Liver (tissue), 9 donors: ENCODE measurements around the gene CARD19. TPM values are rescaled to one million over a fixed set of nuclear protein-coding genes. Genes with fewer than 3 reads are reported as not detected.

Experiments used
- DNase-seq: peaks from one replicate; pipeline ENCODE4 v3.0.0-alpha.2; 2017; ENCODE audit warnings: low spot score
- H3K27ac ChIP-seq, 2 donors: one replicate each; pipeline ENCODE4 v1.7.0; 2013; ENCODE audit warnings: inconsistent platforms in 2 of 2, low read length in 2 of 2, control low read depth in 1 of 2, low read depth in 1 of 2, mild to moderate bottlenecking in 1 of 2
- H3K27me3 ChIP-seq, 4 donors: one replicate each; pipeline versions ENCODE4 v1.6.1 to v1.7.0; 2013; ENCODE audit warnings: low read length in 3 of 4, inconsistent platforms in 1 of 4, mild to moderate bottlenecking in 1 of 4, moderate library complexity in 1 of 4; ENCODE audit not compliant: control insufficient read depth in 4 of 4, insufficient read depth in 4 of 4
- H3K36me3 ChIP-seq, 4 donors: one replicate each; pipeline versions ENCODE4 v1.6.1 to v1.7.0; 2013; ENCODE audit warnings: low read length in 3 of 4, mild to moderate bottlenecking in 3 of 4, low read depth in 1 of 4, moderate library complexity in 1 of 4; ENCODE audit not compliant: control insufficient read depth in 4 of 4, insufficient read depth in 3 of 4
- H3K4me1 ChIP-seq, 4 donors: one replicate each; pipeline versions ENCODE4 v1.6.1 to v1.7.0; 2013; ENCODE audit warnings: low read length in 3 of 4, mild to moderate bottlenecking in 3 of 4, moderate library complexity in 1 of 4; ENCODE audit not compliant: control insufficient read depth in 4 of 4, insufficient read depth in 4 of 4
- H3K4me3 ChIP-seq, 3 donors: one replicate each; pipeline versions ENCODE4 v1.6.1 to v1.7.0; 2013; ENCODE audit warnings: low read length in 3 of 3, control low read depth in 1 of 3, low read depth in 1 of 3, mild to moderate bottlenecking in 1 of 3
- H3K9ac ChIP-seq, 2 donors: one replicate each; pipeline ENCODE4 v1.7.0; 2013; ENCODE audit warnings: low read length in 2 of 2, mild to moderate bottlenecking in 2 of 2, moderate library complexity in 2 of 2, control low read depth in 1 of 2, low read depth in 1 of 2
- H3K9me3 ChIP-seq, 4 donors: one replicate each; pipeline versions ENCODE4 v1.6.1 to v1.7.0; 2013; ENCODE audit warnings: low read length in 3 of 4; ENCODE audit not compliant: control insufficient read depth in 4 of 4
- EGR1 ChIP-seq, 2 donors: IDR thresholded peaks; 2 replicates each; pipeline ENCODE4 v1.6.1; 2016 to 2018; ENCODE audit warnings: antibody characterized with exemption in 2 of 2, low read depth in 2 of 2
- FOXA1 ChIP-seq: IDR thresholded peaks from 2 replicates; pipeline ENCODE4 v1.6.1; 2016; ENCODE audit warnings: antibody characterized with exemption
- FOXA2 ChIP-seq: IDR thresholded peaks from 2 replicates; pipeline ENCODE4 v1.6.1; 2016; ENCODE audit warnings: antibody characterized with exemption
- GABPA ChIP-seq, 2 donors: IDR thresholded peaks in 1 of 2; conservative IDR thresholded peaks in 1 of 2; 2 replicates each; pipeline ENCODE4 v1.6.1; 2016; ENCODE audit warnings: antibody characterized with exemption in 2 of 2, mild to moderate bottlenecking in 1 of 2, moderate library complexity in 1 of 2
- HNF4A ChIP-seq, 2 donors: conservative IDR thresholded peaks; 2 replicates each; pipeline ENCODE4 v1.6.1; 2016; ENCODE audit warnings: antibody characterized with exemption in 2 of 2, mild to moderate bottlenecking in 2 of 2
- HNF4G ChIP-seq: IDR thresholded peaks from 2 replicates; pipeline ENCODE4 v1.6.1; 2016; ENCODE audit warnings: antibody characterized with exemption
- JUND ChIP-seq, 2 donors: IDR thresholded peaks; 2 replicates each; pipeline ENCODE4 v1.6.1; 2016; ENCODE audit warnings: antibody characterized with exemption in 2 of 2
- MAX ChIP-seq: IDR thresholded peaks from 2 replicates; pipeline ENCODE4 v1.6.1; 2016; ENCODE audit warnings: antibody characterized with exemption
- NR2F2 ChIP-seq: IDR thresholded peaks from 2 replicates; pipeline ENCODE4 v1.6.1; 2016; ENCODE audit warnings: antibody characterized with exemption
- RAD21 ChIP-seq, 2 donors: IDR thresholded peaks; 2 replicates each; pipeline ENCODE4 v1.6.1; 2016; ENCODE audit warnings: antibody characterized with exemption in 2 of 2, mild to moderate bottlenecking in 2 of 2
- REST ChIP-seq: IDR thresholded peaks from 2 replicates; pipeline ENCODE4 v1.6.1; 2016; ENCODE audit warnings: antibody characterized with exemption, mild to moderate bottlenecking
- RXRA ChIP-seq, 2 donors: IDR thresholded peaks; 2 replicates each; pipeline ENCODE4 v1.6.1; 2017 to 2018; ENCODE audit warnings: antibody characterized with exemption in 2 of 2, mild to moderate bottlenecking in 1 of 2
- SP1 ChIP-seq: IDR thresholded peaks from 2 replicates; pipeline ENCODE4 v1.6.1; 2018; ENCODE audit warnings: antibody characterized with exemption, mild to moderate bottlenecking
- TAF1 ChIP-seq: conservative IDR thresholded peaks from 2 replicates; pipeline ENCODE4 v1.6.1; 2016; ENCODE audit warnings: antibody characterized with exemption, mild to moderate bottlenecking
- YY1 ChIP-seq: IDR thresholded peaks from 2 replicates; pipeline ENCODE4 v1.6.1; 2016; ENCODE audit warnings: antibody characterized with exemption, mild to moderate bottlenecking
- WGBS: extraction: QIAGEN DNeasy Blood & Tissue Kit; methylation state at CpG from one replicate; pipeline ENCODE4 v1.1.7; 2013; 5-methylcytosine and 5-hydroxymethylcytosine counted together
- polyA plus RNA-seq, 2 donors: library from polyadenylated mRNA; stranded (reverse) in 1 of 2; unstranded in 1 of 2; fragments of 200-250 nt in 1 of 2; fragments of >200 nt in 1 of 2; fragmentation: Nextera tagmentation in 1 of 2; extraction: Ambion mirVana in 1 of 2; gene quantifications; one replicate each; pipeline versions ENCODE4 v1.2.1 to v1.2.3, GENCODE V29; 2013 to 2015
- total RNA-seq, 2 donors: library from RNA; depleted of rRNA; stranded (reverse); fragments of >200 nt; gene quantifications; one replicate each; pipeline ENCODE4 v1.2.3, GENCODE V29; 2014
- TF ChIP-seq, protein P1 (sequence below): IDR thresholded peaks from 2 replicates; pipeline ENCODE4 v1.6.1; 2016; ENCODE audit warnings: antibody characterized with exemption
- TF ChIP-seq, protein P2 (sequence below): IDR thresholded peaks from 2 replicates; pipeline ENCODE4 v1.6.1; 2016; ENCODE audit warnings: antibody characterized with exemption
- TF ChIP-seq, protein P3 (sequence below): fragments of 150-350 bp; IDR thresholded peaks from 2 replicates; pipeline ENCODE4 v1.5.1; 2017; ENCODE audit warnings: improper control_type of control experiment, low read depth, low read length; ENCODE audit not compliant: missing input control
- donor health status: healthy.
- donor health status: healthy.
- donor health status: healthy.
- donor health status: healthy.
- donor health status: healthy.

The CARD19 gene
- total and polyA plus RNA-seq, 4 donors: 13.0 to 18.2 (median 16.3) TPM

GRCh38 chr9:93089024-93089423 lies 7.0 kb upstream of the CARD19 start:
- WGBS: 90% methylated on average over 5 of the region's 5 CpGs
- peaks cover 0 to 2% (median 0%) of the 10 kb centered on the region in 4 donors for H3K9me3 ChIP-seq
- no peak overlapping the region for H3K27ac ChIP-seq
- no peak for DNase-seq
- TF ChIP-seq, protein P1, sequence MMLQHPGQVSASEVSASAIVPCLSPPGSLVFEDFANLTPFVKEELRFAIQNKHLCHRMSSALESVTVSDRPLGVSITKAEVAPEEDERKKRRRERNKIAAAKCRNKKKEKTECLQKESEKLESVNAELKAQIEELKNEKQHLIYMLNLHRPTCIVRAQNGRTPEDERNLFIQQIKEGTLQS: no peak
- TF ChIP-seq MAX (no peak), JUND (IDR thresholded peaks at IDR 0.05) (no peak), FOXA2 (no peak), RAD21 (IDR thresholded peaks at IDR 0.05) (no peak), HNF4A (conservative IDR thresholded peaks at IDR 0.05) (no peak), NR2F2 (no peak), EGR1 (IDR thresholded peaks at IDR 0.05; ENCODE audit: low read depth in 2 of 2) (no peak), SP1 (no peak), REST (no peak), YY1 (no peak), RXRA (IDR thresholded peaks at IDR 0.05) (no peak), FOXA1 (no peak)
- peaks cover 0 to 4% (median 0%) of the 10 kb centered on the region in 4 donors for H3K36me3 ChIP-seq
- no peaks in the 10 kb centered on the region for H3K27me3 ChIP-seq
- H3K9ac ChIP-seq: no peak overlapping the region
- peaks cover 0 to 9% (median 2%) of the 10 kb centered on the region in 4 donors for H3K4me1 ChIP-seq
- H3K4me3 ChIP-seq: no peak overlapping the region

DNA sequence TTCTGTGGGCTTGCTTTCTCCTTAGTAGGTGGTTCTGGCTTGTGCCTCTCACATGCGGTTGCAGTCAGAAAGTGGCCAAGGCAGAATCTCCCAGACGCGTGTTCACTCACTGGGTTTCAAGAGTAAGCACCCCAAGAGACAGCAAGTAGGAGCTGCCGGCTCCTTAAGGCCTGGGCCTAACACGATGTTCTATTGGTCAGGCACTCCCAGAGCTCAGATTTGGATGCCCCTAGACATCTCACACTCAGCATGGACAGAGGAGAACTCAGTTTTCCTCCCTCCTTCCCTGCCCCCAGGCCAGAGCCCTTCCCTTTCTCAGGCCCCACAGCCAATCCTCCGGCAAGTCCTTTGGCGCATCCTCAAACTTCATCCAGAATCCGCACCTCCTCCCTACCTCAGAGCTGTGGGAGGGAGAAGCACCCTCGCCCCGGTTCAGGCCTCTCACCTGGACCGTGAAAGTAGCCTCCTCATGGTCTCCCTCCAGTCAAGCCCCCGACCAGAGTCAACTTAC lies 6.5 kb upstream of the CARD19 start:
- 96% methylated on average over 12 of the region's 12 CpGs for WGBS
- Histone ChIP-seq H3K4me1 (peaks cover 0 to 12% (median 3%) of the 10 kb centered on the region in 4 donors), H3K4me3 (no peak overlapping the region), H3K9me3 (peaks cover 0 to 2% (median 0%) of the 10 kb centered on the region in 4 donors), H3K27ac (no peak overlapping the region), H3K36me3 (peaks cover 0 to 4% (median 0%) of the 10 kb centered on the region in 4 donors), H3K9ac (no peak overlapping the region), H3K27me3 (no peaks in the 10 kb centered on the region)
- DNase-seq: no peak
- TF ChIP-seq EGR1 (IDR thresholded peaks at IDR 0.05; ENCODE audit: low read depth in 2 of 2) (no peak), SP1 (no peak), FOXA1 (no peak), TAF1 (no peak), GABPA (IDR thresholded peaks at IDR 0.05 in 1 of 2, conservative IDR thresholded peaks at IDR 0.05 in 1 of 2) (no peak), HNF4G (no peak), JUND (IDR thresholded peaks at IDR 0.05) (no peak), REST (no peak), RXRA (IDR thresholded peaks at IDR 0.05) (no peak), YY1 (no peak), FOXA2 (no peak), HNF4A (conservative IDR thresholded peaks at IDR 0.05) (no peak), MAX (no peak)
- TF ChIP-seq, protein P2, sequence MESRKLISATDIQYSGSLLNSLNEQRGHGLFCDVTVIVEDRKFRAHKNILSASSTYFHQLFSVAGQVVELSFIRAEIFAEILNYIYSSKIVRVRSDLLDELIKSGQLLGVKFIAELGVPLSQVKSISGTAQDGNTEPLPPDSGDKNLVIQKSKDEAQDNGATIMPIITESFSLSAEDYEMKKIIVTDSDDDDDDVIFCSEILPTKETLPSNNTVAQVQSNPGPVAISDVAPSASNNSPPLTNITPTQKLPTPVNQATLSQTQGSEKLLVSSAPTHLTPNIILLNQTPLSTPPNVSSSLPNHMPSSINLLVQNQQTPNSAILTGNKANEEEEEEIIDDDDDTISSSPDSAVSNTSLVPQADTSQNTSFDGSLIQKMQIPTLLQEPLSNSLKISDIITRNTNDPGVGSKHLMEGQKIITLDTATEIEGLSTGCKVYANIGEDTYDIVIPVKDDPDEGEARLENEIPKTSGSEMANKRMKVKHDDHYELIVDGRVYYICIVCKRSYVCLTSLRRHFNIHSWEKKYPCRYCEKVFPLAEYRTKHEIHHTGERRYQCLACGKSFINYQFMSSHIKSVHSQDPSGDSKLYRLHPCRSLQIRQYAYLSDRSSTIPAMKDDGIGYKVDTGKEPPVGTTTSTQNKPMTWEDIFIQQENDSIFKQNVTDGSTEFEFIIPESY: no peak
- TF ChIP-seq, protein P1: no peak
- TF ChIP-seq, protein P3, sequence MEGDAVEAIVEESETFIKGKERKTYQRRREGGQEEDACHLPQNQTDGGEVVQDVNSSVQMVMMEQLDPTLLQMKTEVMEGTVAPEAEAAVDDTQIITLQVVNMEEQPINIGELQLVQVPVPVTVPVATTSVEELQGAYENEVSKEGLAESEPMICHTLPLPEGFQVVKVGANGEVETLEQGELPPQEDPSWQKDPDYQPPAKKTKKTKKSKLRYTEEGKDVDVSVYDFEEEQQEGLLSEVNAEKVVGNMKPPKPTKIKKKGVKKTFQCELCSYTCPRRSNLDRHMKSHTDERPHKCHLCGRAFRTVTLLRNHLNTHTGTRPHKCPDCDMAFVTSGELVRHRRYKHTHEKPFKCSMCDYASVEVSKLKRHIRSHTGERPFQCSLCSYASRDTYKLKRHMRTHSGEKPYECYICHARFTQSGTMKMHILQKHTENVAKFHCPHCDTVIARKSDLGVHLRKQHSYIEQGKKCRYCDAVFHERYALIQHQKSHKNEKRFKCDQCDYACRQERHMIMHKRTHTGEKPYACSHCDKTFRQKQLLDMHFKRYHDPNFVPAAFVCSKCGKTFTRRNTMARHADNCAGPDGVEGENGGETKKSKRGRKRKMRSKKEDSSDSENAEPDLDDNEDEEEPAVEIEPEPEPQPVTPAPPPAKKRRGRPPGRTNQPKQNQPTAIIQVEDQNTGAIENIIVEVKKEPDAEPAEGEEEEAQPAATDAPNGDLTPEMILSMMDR: no peak
